ENCODE measurements around the gene ABCF2. TPM values are rescaled to one million over a fixed set of nuclear protein-coding genes. Genes with fewer than 3 reads are reported as not detected.

Gene ABCF2
- total and polyA plus RNA-seq, 2 donors (not counting 1 experiment from before 2014, with no cell fraction given): 16.1 to 30.2 TPM

GRCh38 chr7:151201344-151201743, 25.7 kb downstream of the ABCF2 start:
- ChIA-PET POLR2A (no interaction called here), CTCF (no interaction called here)
- H3K9me3 Mint-ChIP-seq (ENCODE audit: insufficient read depth): no peaks in the 10 kb centered on the region
- TF ChIP-seq CTCF (IDR thresholded peaks at IDR 0.05): no peak
- TF ChIP-seq EZH2 (IDR thresholded peaks at IDR 0.05; ENCODE audit: borderline replicate concordance, insufficient read depth, low read depth, low read length, poor library complexity, severe bottlenecking): no peak
- no peak overlapping the region for H3K27ac Mint-ChIP-seq
- no peak overlapping the region for H3K4me3 Mint-ChIP-seq
- peaks cover 20% of the 10 kb centered on the region for H3K27me3 Mint-ChIP-seq
- Histone ChIP-seq H2AFZ (ENCODE audit: insufficient read depth, low read depth, low read length, poor library complexity, severe bottlenecking) (no peak overlapping the region), H3K79me2 (ENCODE audit: control insufficient read depth, insufficient read depth, low read length) (no peaks in the 10 kb centered on the region), H3K9me3 (ENCODE audit: control extremely low read depth in 1 of 3, control insufficient read depth in 2 of 3, insufficient read depth in 1 of 3, low read length in 2 of 3) (no peaks in the 10 kb centered on the region), H3K27ac (ENCODE audit: low read length in 2 of 2) (no peak overlapping the region), H3K27me3 (replicated peaks in 1 of 4; ENCODE audit: control extremely low read depth in 1 of 4, control insufficient read depth in 3 of 4, insufficient read depth in 4 of 4, low read length in 3 of 4) (peaks cover 0 to 26% (median 1%) of the 10 kb centered on the region in 4 experiments), H3K9ac (ENCODE audit: low read length) (no peak overlapping the region), H3K4me2 (replicated peaks; ENCODE audit: low read depth, low read length, poor library complexity, severe bottlenecking) (no peak overlapping the region), H4K20me1 (ENCODE audit: control insufficient read depth, insufficient read depth, low read length, poor library complexity, severe bottlenecking) (no peaks in the 10 kb centered on the region), H3K4me3 (ENCODE audit: control extremely low read depth in 1 of 5, extremely low read depth in 1 of 5, insufficient read depth in 1 of 5, low read depth in 2 of 5, low read length in 4 of 5) (no peak overlapping the region), H3K4me1 (ENCODE audit: control insufficient read depth in 2 of 2, insufficient read depth in 2 of 2, low read length in 2 of 2) (no peaks in the 10 kb centered on the region), H3K36me3 (replicated peaks in 1 of 2; ENCODE audit: control extremely low read depth in 1 of 2, control insufficient read depth in 1 of 2, extremely low read depth in 1 of 2, insufficient read depth in 2 of 2, low read length in 1 of 2) (no peaks in the 10 kb centered on the region)
- no peaks in the 10 kb centered on the region for H3K4me1 Mint-ChIP-seq
- intact Hi-C loops (cut with micrococcal nuclease): no loop called here
- no peak for ATAC-seq (ENCODE audit: low read depth)
- WGBS (ENCODE audit: insufficient coverage): 89% methylated on average over 1 of the region's 3 CpGs
- no peak for DNase-seq

- POLR2A ChIA-PET: no interaction called here
These were observed 27.8 kb downstream of the ABCF2 start for GRCh38 chr7:151198945-151199848.

More at GRCh38 chr7:151198945-151199848, 27.8 kb downstream of the ABCF2 start:
- H4K20me1 ChIP-seq (ENCODE audit: control insufficient read depth, insufficient read depth, low read length, poor library complexity, severe bottlenecking): no peaks in the 10 kb centered on the region
- no peaks in the 10 kb centered on the region for H3K79me2 ChIP-seq (ENCODE audit: control insufficient read depth, insufficient read depth, low read length)
- H3K4me1 ChIP-seq (ENCODE audit: control insufficient read depth in 2 of 2, insufficient read depth in 2 of 2, low read length in 2 of 2): no peaks in the 10 kb centered on the region
- H3K4me2 ChIP-seq (replicated peaks; ENCODE audit: low read depth, low read length, poor library complexity, severe bottlenecking): no peak overlapping the region
- intact Hi-C loops (cut with micrococcal nuclease): no loop called here
- Mint-ChIP-seq H3K4me1 (no peaks in the 10 kb centered on the region), H3K4me3 (no peak overlapping the region), H3K9me3 (ENCODE audit: insufficient read depth) (no peaks in the 10 kb centered on the region), H3K27ac (no peak overlapping the region), H3K27me3 (peaks cover 5% of the 10 kb centered on the region)
- WGBS (ENCODE audit: insufficient coverage): 88% methylated on average over 18 of the region's 30 CpGs
- H3K36me3 ChIP-seq (replicated peaks in 1 of 2; ENCODE audit: control extremely low read depth in 1 of 2, control insufficient read depth in 1 of 2, extremely low read depth in 1 of 2, insufficient read depth in 2 of 2, low read length in 1 of 2): no peaks in the 10 kb centered on the region
- ATAC-seq (ENCODE audit: low read depth): no peak
- no peak overlapping the region for H3K4me3 ChIP-seq (ENCODE audit: control extremely low read depth in 1 of 5, extremely low read depth in 1 of 5, insufficient read depth in 1 of 5, low read depth in 2 of 5, low read length in 4 of 5)
- no peak overlapping the region for H2AFZ ChIP-seq (ENCODE audit: insufficient read depth, low read depth, low read length, poor library complexity, severe bottlenecking)
- H3K27ac ChIP-seq (ENCODE audit: low read length in 2 of 2): no peak overlapping the region
- no peaks in the 10 kb centered on the region for H3K9me3 ChIP-seq (ENCODE audit: control extremely low read depth in 1 of 3, control insufficient read depth in 2 of 3, insufficient read depth in 1 of 3, low read length in 2 of 3)
- no peak for DNase-seq
- CTCF ChIA-PET: no interaction called here
- H3K9ac ChIP-seq (ENCODE audit: low read length): no peak overlapping the region
- TF ChIP-seq CTCF (IDR thresholded peaks at IDR 0.05) (no peak), EZH2 (IDR thresholded peaks at IDR 0.05; ENCODE audit: borderline replicate concordance, insufficient read depth, low read depth, low read length, poor library complexity, severe bottlenecking) (no peak)
- H3K27me3 ChIP-seq (replicated peaks in 1 of 4; ENCODE audit: control extremely low read depth in 1 of 4, control insufficient read depth in 3 of 4, insufficient read depth in 4 of 4, low read length in 3 of 4): peaks cover 0 to 14% (median 1%) of the 10 kb centered on the region in 4 experiments
